AG10803 (cell line): ENCODE results near the gene RBM14.

ENCODE experiments used
- DNase-seq: peaks from one replicate; pipeline ENCODE4 v3.0.0; 2010; ENCODE audit warnings: low read depth
- H3K4me3 ChIP-seq: 2 replicates; pipeline ENCODE4 v1.5.1; 2011; ENCODE audit warnings: mild to moderate bottlenecking, low read length, control low read depth
- TF ChIP-seq, protein P1 (sequence below): conservative IDR thresholded peaks from 2 replicates; pipeline ENCODE4 v1.5.1; 2011; ENCODE audit warnings: mild to moderate bottlenecking, low read length, control low read depth, inconsistent platforms

The RBM14 gene

DNA sequence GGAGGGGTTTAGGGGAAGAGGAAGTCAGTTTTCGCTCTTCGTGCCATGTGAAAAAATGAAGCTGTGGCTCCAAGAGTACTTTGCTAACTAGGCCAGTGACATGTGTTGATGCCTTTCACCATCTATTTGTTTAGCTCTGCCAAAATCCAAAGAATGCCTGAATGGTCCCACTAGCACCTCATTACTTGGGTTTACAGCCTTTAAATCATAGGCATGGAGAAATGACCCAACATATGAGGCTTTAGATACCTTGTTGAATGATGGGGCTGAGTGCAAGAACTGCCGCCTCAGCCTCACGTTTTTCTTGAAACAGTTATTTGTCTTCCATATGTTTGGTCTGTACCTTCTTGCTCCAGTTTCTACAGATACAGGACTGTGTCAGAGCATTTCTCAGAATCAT, 30.4 kb downstream of the RBM14 start:
- no peak overlapping the region for H3K4me3 ChIP-seq
- TF ChIP-seq, protein P1, sequence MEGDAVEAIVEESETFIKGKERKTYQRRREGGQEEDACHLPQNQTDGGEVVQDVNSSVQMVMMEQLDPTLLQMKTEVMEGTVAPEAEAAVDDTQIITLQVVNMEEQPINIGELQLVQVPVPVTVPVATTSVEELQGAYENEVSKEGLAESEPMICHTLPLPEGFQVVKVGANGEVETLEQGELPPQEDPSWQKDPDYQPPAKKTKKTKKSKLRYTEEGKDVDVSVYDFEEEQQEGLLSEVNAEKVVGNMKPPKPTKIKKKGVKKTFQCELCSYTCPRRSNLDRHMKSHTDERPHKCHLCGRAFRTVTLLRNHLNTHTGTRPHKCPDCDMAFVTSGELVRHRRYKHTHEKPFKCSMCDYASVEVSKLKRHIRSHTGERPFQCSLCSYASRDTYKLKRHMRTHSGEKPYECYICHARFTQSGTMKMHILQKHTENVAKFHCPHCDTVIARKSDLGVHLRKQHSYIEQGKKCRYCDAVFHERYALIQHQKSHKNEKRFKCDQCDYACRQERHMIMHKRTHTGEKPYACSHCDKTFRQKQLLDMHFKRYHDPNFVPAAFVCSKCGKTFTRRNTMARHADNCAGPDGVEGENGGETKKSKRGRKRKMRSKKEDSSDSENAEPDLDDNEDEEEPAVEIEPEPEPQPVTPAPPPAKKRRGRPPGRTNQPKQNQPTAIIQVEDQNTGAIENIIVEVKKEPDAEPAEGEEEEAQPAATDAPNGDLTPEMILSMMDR = no peak
- no peak for DNase-seq

DNA sequence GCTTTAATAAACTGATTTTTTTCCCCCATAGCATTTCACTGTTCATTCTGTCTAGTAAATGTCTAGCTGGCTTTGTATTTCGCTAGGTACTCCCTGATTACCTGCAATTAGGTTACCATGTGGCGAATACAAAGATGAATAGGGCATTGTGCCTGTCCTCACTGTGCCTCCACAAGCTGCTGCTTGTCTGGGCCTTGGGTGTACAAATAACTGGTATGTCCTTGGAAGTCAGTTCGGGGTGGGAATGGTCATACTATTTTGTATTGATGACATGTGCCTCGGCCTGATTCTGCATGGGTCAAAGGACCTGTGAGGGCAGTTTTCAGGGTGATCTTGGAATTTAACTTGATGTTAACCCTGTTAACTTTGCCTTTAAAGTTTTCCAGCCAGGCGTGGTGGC, 33.5 kb downstream of the RBM14 start:
- TF ChIP-seq, protein P1 = no peak
- no peak overlapping the region for H3K4me3 ChIP-seq
- DNase-seq = no peak

DNA sequence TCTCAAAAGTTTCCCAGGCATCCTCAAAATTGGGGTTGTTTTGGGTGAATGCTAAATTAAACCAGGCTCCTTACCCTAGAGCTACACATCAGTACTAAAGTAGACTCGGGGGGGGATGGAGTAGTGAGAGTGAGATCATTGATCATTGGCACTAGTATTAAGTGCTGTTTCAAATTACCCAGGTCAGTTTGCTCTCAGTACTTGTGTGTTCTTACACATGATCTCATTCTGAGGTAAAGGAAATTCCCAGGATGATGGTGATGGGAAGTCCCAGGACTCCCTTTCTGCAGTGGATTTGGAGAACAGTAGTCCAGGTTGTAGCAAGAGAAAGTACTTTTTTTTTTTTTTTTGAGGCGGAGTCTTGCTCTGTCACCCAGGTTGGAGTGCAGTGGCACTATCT, 34.6 kb downstream of the RBM14 start:
- no peak overlapping the region for H3K4me3 ChIP-seq
- TF ChIP-seq, protein P1 = no peak
- DNase-seq = peak; percentile 12

GRCh38 chr11:66652651-66653050, 36.2 kb downstream of the RBM14 start:
- H3K4me3 ChIP-seq = no peak overlapping the region
- TF ChIP-seq, protein P1 = no peak
- no peak for DNase-seq

GRCh38 chr11:66653123-66653522, 36.7 kb downstream of the RBM14 start:
- no peak overlapping the region for H3K4me3 ChIP-seq
- TF ChIP-seq, protein P1 = no peak
- no peak for DNase-seq

GRCh38 chr11:66659763-66660162, 43.3 kb downstream of the RBM14 start:
- no peak for DNase-seq
- TF ChIP-seq, protein P1 = no peak

DNA sequence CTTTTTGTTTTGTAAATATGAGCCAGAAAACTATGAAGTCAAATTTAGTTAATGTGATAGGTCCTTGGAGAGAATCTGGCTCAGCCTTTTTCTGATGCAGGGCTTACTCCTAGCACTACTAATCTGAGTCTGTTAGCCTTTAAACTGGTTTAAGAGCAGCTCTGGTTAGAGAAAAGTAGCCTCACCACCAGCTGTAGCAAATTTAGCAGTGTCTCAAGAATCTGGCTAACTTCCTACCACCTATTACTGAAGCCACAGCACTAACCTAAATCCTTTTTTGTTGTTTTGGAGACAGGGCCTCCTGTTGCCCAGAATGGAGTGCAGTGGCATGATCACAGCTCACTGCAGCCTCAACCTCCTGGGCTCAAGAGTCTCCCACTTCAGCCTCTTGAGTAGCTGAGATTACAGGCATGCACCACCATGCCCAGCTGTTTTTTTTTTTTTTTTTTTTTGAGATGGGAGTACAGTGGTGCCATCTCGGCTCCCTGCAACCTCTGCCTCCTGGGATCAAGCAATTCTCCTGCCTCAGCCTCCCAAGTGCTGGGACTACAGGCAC, 47.4 kb downstream of the RBM14 start:
- TF ChIP-seq, protein P1 = no peak
- DNase-seq = peak; percentile 23
- H3K4me3 ChIP-seq = no peak overlapping the region

More at GRCh38 chr11:66659763-66660162, 43.3 kb downstream of the RBM14 start:
- no peak overlapping the region for H3K4me3 ChIP-seq
